OCI-LY7 (cell line): Measurements from ENCODE around the gene ZNF423. TPM values are rescaled to one million over a fixed set of nuclear protein-coding genes. Genes with fewer than 3 reads are reported as not detected.

Source experiments
- BruUV-seq: library from RNA; stranded (reverse); fragments of 400-500 nt; replicated peaks from 2 replicates; lab custom pipeline; 2021; lab: Mats Ljungman, UMichigan
- CTCF ChIA-PET: fragments of 300-600 bp; sonication (Branson Sonifier 250); formaldehyde crosslinking; loops from one replicate; lab custom pipeline; 2022; ENCODE audit warnings: antibody characterized with exemption; ENCODE audit not compliant: unreplicated experiment; lab: Charles Lee
- POLR2A ChIA-PET: fragments of 300-600 bp; sonication (Branson Sonifier 250); formaldehyde crosslinking; loops from one replicate; lab custom pipeline; 2022; ENCODE audit warnings: antibody characterized with exemption; lab: Charles Lee
- DNase-seq: peaks from one replicate; pipeline ENCODE4 v3.0.0-alpha.2; 2015; ENCODE audit warnings: low spot score
- H2AFZ ChIP-seq: fragments of 200-600 bp; sonication (generic), shearing (Covaris generic); 2 replicates; pipeline ENCODE4 v1.6.1; 2014; ENCODE audit warnings: mild to moderate bottlenecking, antibody characterized with exemption, low read length, moderate library complexity
- H3K27ac ChIP-seq: fragments of 200-600 bp; sonication (generic); 2 replicates; pipeline ENCODE4 v1.5.1; 2014; ENCODE audit warnings: mixed run types, low read depth, mild to moderate bottlenecking, moderate library complexity, low read length, inconsistent platforms; ENCODE audit not compliant: poor library complexity, severe bottlenecking
- H3K36me3 ChIP-seq: fragments of 200-600 bp; sonication (generic); 2 replicates; pipeline ENCODE4 v1.6.1; 2014; ENCODE audit warnings: mild to moderate bottlenecking, antibody characterized with exemption, low read length, moderate library complexity, mixed read lengths; ENCODE audit not compliant: insufficient read depth
- H3K4me1 ChIP-seq: fragments of 200-600 bp; sonication (generic); 2 replicates; pipeline ENCODE4 v1.5.1; 2014; ENCODE audit warnings: mild to moderate bottlenecking, low read length; ENCODE audit not compliant: insufficient read depth, poor library complexity, severe bottlenecking
- H3K4me2 ChIP-seq: fragments of 200-600 bp; sonication (generic); 2 replicates; pipeline ENCODE4 v1.6.1; 2014; ENCODE audit warnings: mild to moderate bottlenecking, low read length
- H3K4me3 ChIP-seq: fragments of 200-600 bp; sonication (generic); 2 replicates; pipeline ENCODE4 v1.5.1; 2014; ENCODE audit warnings: mild to moderate bottlenecking, low read depth, low read length; ENCODE audit not compliant: poor library complexity, severe bottlenecking
- H3K79me2 ChIP-seq: fragments of 200-600 bp; sonication (generic); 2 replicates; pipeline ENCODE4 v1.6.1; 2016; ENCODE audit warnings: low read depth, mild to moderate bottlenecking, low read length, moderate library complexity, mixed read lengths; ENCODE audit not compliant: insufficient read depth
- H3K9me2 ChIP-seq: fragments of 200-600 bp; sonication (generic); 2 replicates; pipeline ENCODE4 v1.6.1; 2016; ENCODE audit warnings: mild to moderate bottlenecking, low read length, mixed read lengths; ENCODE audit not compliant: insufficient read depth
- H3K9me3 ChIP-seq: fragments of 200-600 bp; sonication (generic); 2 replicates; pipeline ENCODE4 v1.6.1; 2014; ENCODE audit warnings: mild to moderate bottlenecking, mixed run types, low read length, mixed read lengths
- H4K20me1 ChIP-seq: fragments of 200-600 bp; sonication (generic); 2 replicates; pipeline ENCODE4 v1.6.1; 2014; ENCODE audit warnings: mild to moderate bottlenecking, antibody characterized with exemption, low read length, moderate library complexity, mixed read lengths; ENCODE audit not compliant: insufficient read depth
- CTCF ChIP-seq: fragments of 200-600 bp; sonication (generic); conservative IDR thresholded peaks from 2 replicates; pipeline ENCODE4 v1.5.1; 2014; ENCODE audit warnings: mild to moderate bottlenecking, antibody characterized with exemption, low read length, moderate library complexity, mixed read lengths
- EZH2phosphoT487 ChIP-seq: fragments of 200-600 bp; sonication (generic); IDR thresholded peaks from 2 replicates; pipeline ENCODE4 v1.6.1; 2018; ENCODE audit warnings: low read depth, borderline replicate concordance, mild to moderate bottlenecking, mixed run types, antibody characterized with exemption, low read length, moderate library complexity, mixed read lengths
- intact Hi-C: fragments of 100-400 bp; cut with micrococcal nuclease; formaldehyde crosslinking; loops from one replicate; pipeline ENCODE4 v1.10.0; 2022; ENCODE audit not compliant: unreplicated experiment
- total RNA-seq, 2 experiments: library from RNA; depleted of rRNA in 1 of 2; stranded (reverse); fragments of >200 nt in 1 of 2; shearing (Covaris generic) in 1 of 2; gene quantifications; 2 replicates each; pipeline ENCODE4 v1.2.3, GENCODE V29; 2014 to 2022

The ZNF423 gene
- total RNA-seq, 2 experiments from 2014 or later, result 0.09 to 0.13 TPM

- H3K4me2 ChIP-seq, result no peak overlapping the region
- H3K79me2 ChIP-seq, result no peaks in the 10 kb centered on the region
- H3K27ac ChIP-seq, result no peak overlapping the region
- no peak for DNase-seq
- intact Hi-C loops, result no loop called here
- POLR2A ChIA-PET, result interaction anchor here (1.2 kb wide), 1 partner anchor 19 kb away, joined by 3 read pairs; no protein-coding TSS in a partner anchor
- H3K9me2 ChIP-seq, result no peaks in the 10 kb centered on the region
- no peak for TF ChIP-seq CTCF
- TF ChIP-seq EZH2phosphoT487, result no peak
- no peak overlapping the region for H3K4me3 ChIP-seq
- BruUV-seq, result no TSS peak
- H3K4me1 ChIP-seq, result no peaks in the 10 kb centered on the region
- no peaks in the 10 kb centered on the region for H4K20me1 ChIP-seq
- no peaks in the 10 kb centered on the region for H3K36me3 ChIP-seq
- H3K9me3 ChIP-seq, result no peaks in the 10 kb centered on the region
- no peak overlapping the region for H2AFZ ChIP-seq
- CTCF ChIA-PET, result no interaction called here
Measured at GRCh38 chr16:49850558-49851467, 5.1 kb downstream of the ZNF423 start.

- Histone ChIP-seq H3K9me2 (no peaks in the 10 kb centered on the region), H3K4me1 (no peaks in the 10 kb centered on the region), H3K9me3 (no peaks in the 10 kb centered on the region), H3K4me2 (no peak overlapping the region), H2AFZ (no peak overlapping the region), H3K27ac (no peak overlapping the region), H3K36me3 (no peaks in the 10 kb centered on the region), H3K79me2 (no peaks in the 10 kb centered on the region), H3K4me3 (no peak overlapping the region), H4K20me1 (no peaks in the 10 kb centered on the region)
- BruUV-seq, result no TSS peak
- TF ChIP-seq CTCF (no peak), EZH2phosphoT487 (no peak)
- ChIA-PET CTCF (no interaction called here), POLR2A (no interaction called here)
- intact Hi-C loops, result no loop called here
- no peak for DNase-seq
Measured at GRCh38 chr16:49849754-49850108, 6.2 kb downstream of the ZNF423 start.
